MM.1S (cell line): ENCODE results near the gene PYGO1.

Experiments used
- EZH2 ChIP-seq: fragments of 300-600 bp; sonication (generic); optimal IDR thresholded peaks from 2 replicates; pipeline ENCODE3; 2017; ENCODE audit warnings: low read depth, mild to moderate bottlenecking, antibody characterized with exemption, low read length, mixed read lengths
- EZH2phosphoT487 ChIP-seq: fragments of 300-600 bp; sonication (generic); IDR thresholded peaks from 2 replicates; pipeline ENCODE4 v1.6.1; 2018; ENCODE audit warnings: antibody characterized with exemption, low read length
- TF ChIP-seq, protein P1 (sequence below): fragments of 300-600 bp; sonication (generic); IDR thresholded peaks from 2 replicates; pipeline ENCODE4 v1.5.1; 2016; ENCODE audit warnings: antibody characterized with exemption, low read length, mixed read lengths

DNA sequence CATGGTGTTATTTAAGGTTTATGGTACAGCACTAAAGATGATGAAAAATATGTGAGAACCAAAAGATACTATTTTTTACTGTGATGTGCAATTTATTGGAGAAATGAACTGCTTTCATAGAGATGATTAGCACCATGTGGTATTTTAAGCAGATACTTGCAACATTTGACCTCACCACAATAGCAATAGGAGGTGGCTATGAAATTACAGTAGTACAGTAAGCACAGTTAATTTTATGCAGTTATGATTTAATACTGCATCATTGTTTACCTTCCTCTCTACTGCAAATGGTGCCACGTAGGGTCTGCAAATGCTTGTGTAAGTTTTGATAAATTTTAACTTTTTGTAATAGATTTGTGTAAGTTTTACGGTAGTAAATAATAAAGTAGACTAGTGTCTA is 14.0 kb downstream of the PYGO1 start:
- TF ChIP-seq EZH2 (no peak), EZH2phosphoT487 (no peak)
- TF ChIP-seq, protein P1, sequence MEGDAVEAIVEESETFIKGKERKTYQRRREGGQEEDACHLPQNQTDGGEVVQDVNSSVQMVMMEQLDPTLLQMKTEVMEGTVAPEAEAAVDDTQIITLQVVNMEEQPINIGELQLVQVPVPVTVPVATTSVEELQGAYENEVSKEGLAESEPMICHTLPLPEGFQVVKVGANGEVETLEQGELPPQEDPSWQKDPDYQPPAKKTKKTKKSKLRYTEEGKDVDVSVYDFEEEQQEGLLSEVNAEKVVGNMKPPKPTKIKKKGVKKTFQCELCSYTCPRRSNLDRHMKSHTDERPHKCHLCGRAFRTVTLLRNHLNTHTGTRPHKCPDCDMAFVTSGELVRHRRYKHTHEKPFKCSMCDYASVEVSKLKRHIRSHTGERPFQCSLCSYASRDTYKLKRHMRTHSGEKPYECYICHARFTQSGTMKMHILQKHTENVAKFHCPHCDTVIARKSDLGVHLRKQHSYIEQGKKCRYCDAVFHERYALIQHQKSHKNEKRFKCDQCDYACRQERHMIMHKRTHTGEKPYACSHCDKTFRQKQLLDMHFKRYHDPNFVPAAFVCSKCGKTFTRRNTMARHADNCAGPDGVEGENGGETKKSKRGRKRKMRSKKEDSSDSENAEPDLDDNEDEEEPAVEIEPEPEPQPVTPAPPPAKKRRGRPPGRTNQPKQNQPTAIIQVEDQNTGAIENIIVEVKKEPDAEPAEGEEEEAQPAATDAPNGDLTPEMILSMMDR, result no peak
